Suppressor macrophage (primary cell): ENCODE measurements around the gene TNNT2.
A peak's percentile ranks its signal among the peaks of the same experiment; 100 is the strongest.

ENCODE experiments used
- DNase-seq, 4 experiments: peaks; one replicate each; pipeline ENCODE4 v3.0.0-alpha.2; 2020 to 2022

Gene TNNT2

DNA sequence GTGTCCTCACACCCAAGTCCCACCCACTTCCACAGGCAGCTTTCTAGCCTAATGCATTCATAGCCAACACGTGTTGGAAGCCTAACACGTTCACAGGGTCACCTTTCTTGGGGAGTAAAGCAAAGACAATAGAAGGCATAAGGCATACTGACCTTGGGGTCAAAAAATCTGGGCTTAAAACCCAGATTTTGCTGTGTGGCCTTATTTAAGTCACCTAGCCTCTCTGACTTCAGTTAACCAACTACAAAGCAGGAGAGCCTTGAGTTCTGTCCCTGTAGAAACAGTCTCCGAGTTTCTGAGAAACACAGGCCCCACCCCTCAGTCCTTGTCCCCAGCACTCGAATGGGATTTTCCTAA is 1.4 kb downstream of the TNNT2 start:
- no peak for DNase-seq

- DNase-seq, result no peak
These were observed 2.3 kb downstream of the TNNT2 start for GRCh38 chr1:201375169-201375568.

- DNase-seq, result no peak
These were observed 3.1 kb downstream of the TNNT2 start for GRCh38 chr1:201374364-201374763.

- no peak for DNase-seq
These were observed 5.7 kb downstream of the TNNT2 start for GRCh38 chr1:201371792-201372191.

GRCh38 chr1:201371276-201371675 is 6.2 kb downstream of the TNNT2 start:
- no peak for DNase-seq

GRCh38 chr1:201370500-201370899 is 7.0 kb downstream of the TNNT2 start:
- no peak for DNase-seq

GRCh38 chr1:201369209-201369608 is 8.3 kb downstream of the TNNT2 start:
- no peak for DNase-seq

DNA sequence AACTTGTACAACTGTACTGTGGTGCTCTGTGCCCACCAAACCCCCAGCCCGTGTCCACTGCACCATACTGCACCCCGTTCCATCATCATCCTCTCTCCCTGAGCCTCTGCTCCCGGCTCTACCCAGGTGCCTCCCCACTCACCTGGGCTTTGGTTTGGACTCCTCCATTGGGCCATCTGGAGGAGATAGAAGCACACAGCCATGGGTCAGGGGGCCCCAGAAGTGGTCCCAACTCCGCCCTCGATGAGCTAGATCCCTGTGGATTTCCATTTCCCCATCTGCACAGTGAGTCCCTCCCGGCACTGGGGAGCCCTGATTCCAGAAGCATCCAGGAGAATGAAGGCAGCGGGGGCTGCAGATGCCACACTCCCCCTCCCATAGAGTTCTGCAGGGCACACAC is 10.8 kb downstream of the TNNT2 start:
- DNase-seq, result no peak

GRCh38 chr1:201365251-201365650 is 12.2 kb downstream of the TNNT2 start:
- DNase-seq, result no peak

DNA sequence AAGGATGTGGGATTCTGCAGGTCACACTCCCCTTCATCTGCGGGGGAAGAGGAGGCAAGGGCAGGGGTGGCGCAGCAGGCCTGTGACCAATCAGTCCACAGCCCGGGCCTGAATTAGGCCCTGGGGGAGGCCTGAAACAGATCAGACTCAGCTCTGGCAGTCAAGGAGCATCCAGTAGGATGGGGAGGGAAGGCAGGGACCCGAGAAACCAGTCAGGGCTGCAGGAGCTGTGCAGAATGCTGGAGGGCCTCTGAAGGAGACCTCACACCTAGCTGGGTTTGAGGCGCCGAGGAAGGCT is 12.7 kb downstream of the TNNT2 start:
- DNase-seq, result no peak

DNA sequence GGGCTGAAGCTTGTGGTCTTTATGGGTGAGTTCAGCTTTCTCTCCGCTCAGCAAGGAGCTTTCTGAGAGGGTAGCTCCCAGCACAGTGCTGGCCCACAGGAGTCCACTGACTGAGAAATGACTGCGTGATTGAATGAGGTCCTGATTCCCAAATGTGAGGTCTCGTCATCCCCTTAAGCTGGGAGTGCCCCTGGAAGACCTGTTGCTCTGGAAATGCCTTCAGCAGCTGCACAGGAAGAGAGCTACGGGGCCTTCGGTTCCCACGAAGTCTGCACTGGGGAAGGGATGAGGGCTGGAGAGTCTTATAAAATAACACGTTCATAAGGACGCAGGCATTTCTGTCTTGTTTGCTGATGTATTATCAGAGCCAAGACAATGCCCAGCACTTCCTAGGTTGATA is 14.0 kb downstream of the TNNT2 start:
- no peak for DNase-seq

GRCh38 chr1:201362906-201363305 is 14.6 kb downstream of the TNNT2 start:
- DNase-seq, result no peak

GRCh38 chr1:201361652-201362504 is 15.6 kb downstream of the TNNT2 start:
- DNase-seq, result peak; percentile 21 to 53 (median 38)

DNA sequence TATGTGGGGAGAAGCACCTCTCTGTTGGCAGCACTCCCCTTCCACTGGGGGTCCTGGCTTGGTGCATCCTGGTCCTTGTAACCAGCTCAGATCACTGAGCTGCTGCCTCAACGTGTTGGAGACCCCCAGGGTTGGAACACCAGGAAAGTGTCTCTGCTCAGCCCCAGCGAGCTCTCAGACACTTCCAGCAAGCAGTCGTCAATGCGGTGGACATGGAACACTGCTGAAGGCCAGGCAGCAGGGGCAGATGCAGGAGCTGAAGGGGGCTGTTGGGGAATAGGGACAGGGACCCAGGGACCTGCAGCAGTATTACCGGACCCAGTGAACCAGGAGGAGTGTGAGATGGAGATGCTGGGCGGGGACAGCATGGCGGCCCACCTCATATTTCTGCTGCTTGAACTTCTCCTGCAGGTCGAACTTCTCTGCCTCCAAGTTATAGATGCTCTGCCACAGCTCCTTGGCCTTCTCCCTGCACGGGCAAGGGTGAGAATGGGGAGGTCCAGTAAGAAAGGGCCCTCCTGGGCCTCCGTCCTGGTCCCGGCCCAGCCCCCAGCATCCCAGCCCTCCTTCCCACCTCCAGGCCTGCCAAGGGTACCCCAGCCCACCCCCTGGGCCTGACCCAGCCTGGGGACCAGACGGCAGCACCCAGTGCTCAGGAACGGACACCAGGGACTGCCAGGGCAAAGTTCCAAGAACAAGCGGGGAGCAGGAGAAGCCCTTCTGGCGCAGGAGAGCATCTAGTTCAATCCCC is 16.4 kb downstream of the TNNT2 start:
- no peak for DNase-seq

- DNase-seq, result no peak
These were observed 17.0 kb downstream of the TNNT2 start for GRCh38 chr1:201360486-201360885.

- no peak for DNase-seq
These were observed 17.6 kb downstream of the TNNT2 start for GRCh38 chr1:201359873-201360210.

DNA sequence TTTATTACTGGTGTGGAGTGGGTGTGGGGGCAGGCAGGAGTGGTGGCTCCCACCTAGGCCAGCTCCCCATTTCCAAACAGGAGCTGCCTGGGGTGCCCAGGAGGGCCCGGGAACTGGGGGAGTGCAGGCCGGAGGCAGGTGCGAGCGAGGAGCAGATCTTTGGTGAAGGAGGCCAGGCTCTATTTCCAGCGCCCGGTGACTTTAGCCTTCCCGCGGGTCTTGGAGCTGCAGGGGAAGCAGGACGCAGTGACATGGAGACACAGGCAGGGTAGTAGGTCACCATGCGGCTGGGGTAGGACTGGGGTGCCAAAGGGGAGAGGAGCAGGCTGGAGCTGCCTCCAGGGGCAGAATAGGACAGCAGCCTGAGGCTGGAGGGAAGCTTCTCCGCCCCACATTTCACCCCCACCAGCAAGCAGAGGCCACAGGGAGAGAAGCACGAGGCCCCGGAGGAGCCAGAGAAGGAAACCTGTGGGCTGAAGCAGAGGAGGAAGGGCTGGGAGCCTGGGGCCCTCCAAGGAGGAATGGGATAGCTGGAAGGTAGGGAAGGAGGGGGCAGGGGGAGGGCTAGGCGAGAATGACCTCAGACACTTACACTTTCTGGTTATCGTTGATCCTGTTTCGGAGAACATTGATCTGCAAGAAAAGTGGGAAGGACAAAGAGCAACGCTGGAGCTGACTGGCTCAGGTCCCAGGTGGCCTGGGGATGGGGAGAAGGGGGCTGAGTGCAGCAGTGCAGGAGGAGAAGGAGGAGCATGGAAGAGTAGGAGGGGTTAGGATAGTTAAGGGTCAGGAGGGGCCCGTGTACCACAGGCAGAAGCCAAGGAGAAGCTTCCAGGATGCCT is 18.2 kb downstream of the TNNT2 start:
- no peak for DNase-seq

DNA sequence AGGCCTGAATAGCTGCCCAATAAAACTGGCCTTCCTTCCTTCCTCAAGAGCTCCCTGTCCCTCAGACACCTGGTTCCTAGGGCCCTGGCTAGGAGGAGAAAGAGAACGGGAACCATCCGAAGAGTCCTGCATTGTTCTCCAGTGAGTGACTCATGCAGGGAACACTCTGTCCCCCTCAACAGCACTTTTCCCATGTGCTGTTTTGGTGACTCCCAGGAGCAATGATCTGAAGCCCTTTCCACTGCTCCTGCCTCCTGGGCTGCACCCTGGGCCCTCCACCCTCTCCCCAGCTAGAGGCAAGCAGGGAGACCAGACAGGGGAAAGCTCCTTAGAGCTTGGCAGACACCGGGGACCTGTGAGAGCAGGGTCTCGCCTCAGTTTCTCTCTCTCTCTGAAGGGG is 18.9 kb downstream of the TNNT2 start:
- DNase-seq, result no peak

DNA sequence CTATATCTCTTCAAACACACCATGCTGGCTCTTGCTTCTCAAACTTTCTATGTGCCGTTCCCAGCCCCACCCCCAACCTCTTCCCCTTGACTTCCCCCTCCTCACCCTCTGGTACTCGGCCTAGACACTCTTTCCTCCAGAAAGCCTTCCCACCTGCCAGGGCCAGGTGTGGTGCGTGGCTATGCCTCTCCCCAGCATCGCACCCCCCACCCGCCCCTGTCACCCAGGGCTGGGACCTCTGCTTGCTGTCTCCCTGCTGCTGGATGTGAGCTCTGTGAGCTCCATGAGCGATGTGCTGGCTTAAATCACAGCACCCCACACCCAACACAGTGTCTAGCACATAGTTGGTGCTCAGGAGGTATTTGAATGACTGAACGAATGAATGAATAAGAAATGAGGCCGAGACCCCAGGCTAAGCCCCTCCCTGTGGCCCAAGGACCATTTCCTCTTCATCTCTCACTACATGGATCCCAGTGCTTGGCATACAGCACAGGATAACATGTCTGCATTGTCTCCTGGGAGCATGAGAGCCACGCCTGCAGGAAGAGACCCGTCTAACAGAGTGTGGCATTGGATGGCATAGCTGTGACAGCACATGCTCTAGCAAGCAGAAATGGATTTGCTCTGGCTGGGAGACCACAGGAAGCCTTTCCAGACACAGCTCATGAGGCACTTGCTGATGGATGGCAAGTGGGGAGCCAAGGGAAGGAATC is 19.7 kb downstream of the TNNT2 start:
- no peak for DNase-seq

- DNase-seq, result no peak
These were observed 20.3 kb downstream of the TNNT2 start for GRCh38 chr1:201357211-201357610.

GRCh38 chr1:201356701-201357100 is 20.8 kb downstream of the TNNT2 start:
- DNase-seq, result no peak

DNA sequence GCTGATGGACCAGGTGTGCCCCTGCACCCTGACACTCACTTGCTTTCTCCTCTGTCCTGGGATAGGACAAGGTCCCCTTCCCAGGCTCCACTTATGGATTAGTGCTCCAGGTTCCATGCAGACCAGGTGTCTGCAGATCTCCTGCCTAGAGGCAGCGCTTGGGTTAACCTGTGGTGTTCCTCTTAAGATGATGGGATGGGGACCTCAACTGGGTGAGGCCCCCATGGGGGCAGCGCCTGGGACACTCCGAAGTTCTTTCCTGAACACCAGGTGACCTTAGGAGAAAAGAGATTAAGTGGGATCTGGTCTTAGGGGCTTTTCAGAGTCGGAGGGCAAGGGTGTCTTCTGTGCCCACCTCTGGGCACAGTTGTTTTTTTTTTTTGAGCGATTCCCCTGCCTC is 21.2 kb downstream of the TNNT2 start:
- DNase-seq, result no peak

DNA sequence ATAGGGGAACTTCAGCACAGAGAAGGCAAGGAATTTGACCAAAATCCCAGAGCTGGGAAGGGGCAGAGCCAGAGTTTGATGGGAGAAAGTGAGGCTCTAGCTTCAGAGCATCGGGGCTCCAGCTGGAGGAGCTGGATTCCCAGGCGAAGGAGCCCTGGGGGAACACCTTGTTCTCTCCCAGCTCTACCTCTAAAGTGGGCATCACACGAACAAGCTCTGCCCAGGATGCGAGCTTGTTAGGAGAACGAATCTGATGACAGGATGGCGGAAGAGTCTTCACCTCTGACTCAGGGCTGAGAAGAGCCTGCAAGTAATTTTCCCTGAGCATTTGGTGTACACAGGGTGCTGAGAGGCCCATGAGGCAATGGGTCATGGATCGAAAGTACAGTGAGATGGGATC is 22.0 kb downstream of the TNNT2 start:
- DNase-seq, result no peak
